ENCODE data around the gene AFG3L2.

AFG3L2 gene

GRCh38 chr18:12366784-12367183 is 10.2 kb downstream of the AFG3L2 start:
- DNase-seq (ENCODE audit: extremely low spot score, insufficient read length, low read depth) (no peak), FAIRE-seq (no peak)

GRCh38 chr18:12366379-12366778 is 10.6 kb downstream of the AFG3L2 start:
- no peak for DNase-seq (ENCODE audit: extremely low spot score, insufficient read length, low read depth)
- no peak for FAIRE-seq

- DNase-seq (ENCODE audit: extremely low spot score, insufficient read length, low read depth): no peak
- FAIRE-seq: no peak
Observed at GRCh38 chr18:12362473-12363174, 14.4 kb downstream of the AFG3L2 start.

- no peak for DNase-seq (ENCODE audit: extremely low spot score, insufficient read length, low read depth)
- no peak for FAIRE-seq
Observed at GRCh38 chr18:12361770-12362378, 15.2 kb downstream of the AFG3L2 start.

- no peak for DNase-seq (ENCODE audit: extremely low spot score, insufficient read length, low read depth)
- FAIRE-seq: no peak
Observed at GRCh38 chr18:12359515-12359927, 17.5 kb downstream of the AFG3L2 start.

GRCh38 chr18:12352188-12352587 is 24.8 kb downstream of the AFG3L2 start:
- FAIRE-seq: no peak
- no peak for DNase-seq (ENCODE audit: extremely low spot score, insufficient read length, low read depth)

GRCh38 chr18:12347895-12348294 is 29.1 kb downstream of the AFG3L2 start:
- DNase-seq (ENCODE audit: extremely low spot score, insufficient read length, low read depth): no peak
- no peak for FAIRE-seq

GRCh38 chr18:12346240-12346565 is 30.8 kb downstream of the AFG3L2 start:
- DNase-seq (ENCODE audit: extremely low spot score, insufficient read length, low read depth): no peak
- FAIRE-seq: no peak

GRCh38 chr18:12345491-12346239 is 31.4 kb downstream of the AFG3L2 start:
- FAIRE-seq (no peak), DNase-seq (ENCODE audit: extremely low spot score, insufficient read length, low read depth) (no peak)

- DNase-seq (ENCODE audit: extremely low spot score, insufficient read length, low read depth): no peak
- FAIRE-seq: no peak
Observed at GRCh38 chr18:12342661-12343060, 34.4 kb downstream of the AFG3L2 start.

GRCh38 chr18:12340945-12341660 is 35.9 kb downstream of the AFG3L2 start:
- DNase-seq (ENCODE audit: extremely low spot score, insufficient read length, low read depth) (no peak), FAIRE-seq (no peak)

- FAIRE-seq: no peak
- DNase-seq (ENCODE audit: extremely low spot score, insufficient read length, low read depth): no peak
Observed at GRCh38 chr18:12338382-12338781, 38.6 kb downstream of the AFG3L2 start.

- no peak for DNase-seq (ENCODE audit: extremely low spot score, insufficient read length, low read depth)
- FAIRE-seq: no peak
Observed at GRCh38 chr18:12336887-12337286, 40.1 kb downstream of the AFG3L2 start.

GRCh38 chr18:12336171-12336613 is 40.8 kb downstream of the AFG3L2 start:
- FAIRE-seq (no peak), DNase-seq (ENCODE audit: extremely low spot score, insufficient read length, low read depth) (no peak)

- no peak for FAIRE-seq
Observed at GRCh38 chr18:12335503-12335902, 41.5 kb downstream of the AFG3L2 start.

GRCh38 chr18:12334863-12335262 is 42.2 kb downstream of the AFG3L2 start:
- no peak for DNase-seq (ENCODE audit: extremely low spot score, insufficient read length, low read depth)
- FAIRE-seq: no peak

More at GRCh38 chr18:12335503-12335902, 41.5 kb downstream of the AFG3L2 start:
- no peak for DNase-seq (ENCODE audit: extremely low spot score, insufficient read length, low read depth)

- FAIRE-seq (no peak), DNase-seq (ENCODE audit: extremely low spot score, insufficient read length, low read depth) (no peak)
Observed at GRCh38 chr18:12334366-12334808, 42.6 kb downstream of the AFG3L2 start.

GRCh38 chr18:12333506-12334290 is 43.3 kb downstream of the AFG3L2 start:
- DNase-seq (ENCODE audit: extremely low spot score, insufficient read length, low read depth): no peak
- FAIRE-seq: no peak

- no peak for FAIRE-seq
- no peak for DNase-seq (ENCODE audit: extremely low spot score, insufficient read length, low read depth)
Observed at GRCh38 chr18:12330766-12331165, 46.3 kb downstream of the AFG3L2 start.

Measured in GM18507 (cell line).